Measurements from ENCODE around the gene OR4S1. TPM values are rescaled to one million over a fixed set of nuclear protein-coding genes. Genes with fewer than 3 reads are reported as not detected.

Gene OR4S1
- total RNA-seq, 1 experiment from 2014 or later = not detected

Other genes with a start within 250 kb of the OR4S1 start
- not detected in 2 replicates for gene OR4B1, start 89.4 kb upstream of the OR4S1 start, total RNA-seq (2014; rRNA removed; shearing (Covaris generic); ENCODE audit: low replicate concordance)
- 0.49 TPM in 1 of 2 replicates, not detected in the other for gene OR4X2, start 61.1 kb upstream of the OR4S1 start, total RNA-seq (2014; rRNA removed; shearing (Covaris generic); ENCODE audit: low replicate concordance)
- not detected in 2 replicates for gene OR4X1, start 42.4 kb upstream of the OR4S1 start, total RNA-seq (2014; rRNA removed; shearing (Covaris generic); ENCODE audit: low replicate concordance)
- gene OR4C3, start 18.7 kb downstream of the OR4S1 start, total RNA-seq (2014; rRNA removed; shearing (Covaris generic); ENCODE audit: low replicate concordance) = not detected in 2 replicates
- gene OR4C5, start 60.2 kb downstream of the OR4S1 start, total RNA-seq (2014; rRNA removed; shearing (Covaris generic); ENCODE audit: low replicate concordance) = not detected in 2 replicates
- not detected in 2 replicates for gene OR4A47, start 182.6 kb downstream of the OR4S1 start, total RNA-seq (2014; rRNA removed; shearing (Covaris generic); ENCODE audit: low replicate concordance)

All from MG63 (cell line).